GM10248 (cell line): Measurements from ENCODE around the gene FKBP14.

Source experiments
- CTCF ChIA-PET: fragments of 300-600 bp; sonication (Branson Sonifier 250); formaldehyde crosslinking; extraction: SDS; loops from one replicate; lab custom pipeline; 2021; ENCODE audit warnings: antibody characterized with exemption; lab: Yijun Ruan, JAX
- POLR2A ChIA-PET: fragments of 350-650 bp; sonication (Branson Sonifier 250); formaldehyde crosslinking; extraction: SDS; loops from one replicate; lab custom pipeline; 2020; ENCODE audit warnings: antibody characterized with exemption; lab: Yijun Ruan, JAX
- DNase-seq: peaks from one replicate; pipeline ENCODE4 v3.0.0; 2012; ENCODE audit errors: extremely low spot score
- TF ChIP-seq, protein P1 (sequence below): IDR thresholded peaks from 2 replicates; pipeline ENCODE4 v1.5.1; 2012; ENCODE audit warnings: mild to moderate bottlenecking, low read depth; ENCODE audit errors: extremely low read depth, missing control alignments, control extremely low read depth

Gene FKBP14

DNA sequence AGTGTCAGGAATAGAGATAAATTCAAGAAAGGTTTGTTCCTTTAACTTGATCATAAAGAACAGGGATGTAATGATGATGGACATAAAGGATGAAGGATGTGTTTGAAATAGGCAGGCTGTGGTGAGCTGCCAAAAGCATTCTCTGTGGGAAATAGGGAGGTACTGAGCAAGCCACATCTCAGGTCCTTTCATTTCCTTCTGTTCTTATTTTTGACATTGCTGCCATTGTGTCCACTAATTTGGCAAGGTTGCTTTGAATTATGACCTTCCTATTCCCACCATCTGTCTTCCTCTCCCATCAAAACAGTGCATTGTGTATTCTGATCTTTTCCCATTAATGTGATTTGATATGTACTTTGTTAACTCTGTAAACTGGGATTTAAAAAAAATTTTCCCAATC lies 46.4 kb downstream of the FKBP14 start:
- TF ChIP-seq, protein P1, sequence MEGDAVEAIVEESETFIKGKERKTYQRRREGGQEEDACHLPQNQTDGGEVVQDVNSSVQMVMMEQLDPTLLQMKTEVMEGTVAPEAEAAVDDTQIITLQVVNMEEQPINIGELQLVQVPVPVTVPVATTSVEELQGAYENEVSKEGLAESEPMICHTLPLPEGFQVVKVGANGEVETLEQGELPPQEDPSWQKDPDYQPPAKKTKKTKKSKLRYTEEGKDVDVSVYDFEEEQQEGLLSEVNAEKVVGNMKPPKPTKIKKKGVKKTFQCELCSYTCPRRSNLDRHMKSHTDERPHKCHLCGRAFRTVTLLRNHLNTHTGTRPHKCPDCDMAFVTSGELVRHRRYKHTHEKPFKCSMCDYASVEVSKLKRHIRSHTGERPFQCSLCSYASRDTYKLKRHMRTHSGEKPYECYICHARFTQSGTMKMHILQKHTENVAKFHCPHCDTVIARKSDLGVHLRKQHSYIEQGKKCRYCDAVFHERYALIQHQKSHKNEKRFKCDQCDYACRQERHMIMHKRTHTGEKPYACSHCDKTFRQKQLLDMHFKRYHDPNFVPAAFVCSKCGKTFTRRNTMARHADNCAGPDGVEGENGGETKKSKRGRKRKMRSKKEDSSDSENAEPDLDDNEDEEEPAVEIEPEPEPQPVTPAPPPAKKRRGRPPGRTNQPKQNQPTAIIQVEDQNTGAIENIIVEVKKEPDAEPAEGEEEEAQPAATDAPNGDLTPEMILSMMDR, result no peak
- POLR2A ChIA-PET, result no interaction called here
- CTCF ChIA-PET, result interaction anchor here (0.9 to 2.5 kb wide), 5 partner anchors 11 to 59 kb away, joined by 3 to 7 read pairs (median 4); no protein-coding TSS in a partner anchor
- DNase-seq, result no peak

- ChIA-PET CTCF (interaction anchor here (1.4 to 1.7 kb wide), 3 partner anchors 7 to 56 kb away, joined by 3 to 7 read pairs (median 7); no protein-coding TSS in a partner anchor), POLR2A (no interaction called here)
- no peak for DNase-seq
- TF ChIP-seq, protein P1, result no peak
Measured at GRCh38 chr7:29977886-29978651, 48.4 kb downstream of the FKBP14 start.

- TF ChIP-seq, protein P1, result no peak
- POLR2A ChIA-PET, result no interaction called here
- no peak for DNase-seq
- CTCF ChIA-PET, result interaction anchor here (1.0 to 1.7 kb wide), 7 partner anchors 8 to 85 kb away, joined by 3 to 7 read pairs (median 4); no protein-coding TSS in a partner anchor
Measured at GRCh38 chr7:29976673-29977415, 49.7 kb downstream of the FKBP14 start.

DNA sequence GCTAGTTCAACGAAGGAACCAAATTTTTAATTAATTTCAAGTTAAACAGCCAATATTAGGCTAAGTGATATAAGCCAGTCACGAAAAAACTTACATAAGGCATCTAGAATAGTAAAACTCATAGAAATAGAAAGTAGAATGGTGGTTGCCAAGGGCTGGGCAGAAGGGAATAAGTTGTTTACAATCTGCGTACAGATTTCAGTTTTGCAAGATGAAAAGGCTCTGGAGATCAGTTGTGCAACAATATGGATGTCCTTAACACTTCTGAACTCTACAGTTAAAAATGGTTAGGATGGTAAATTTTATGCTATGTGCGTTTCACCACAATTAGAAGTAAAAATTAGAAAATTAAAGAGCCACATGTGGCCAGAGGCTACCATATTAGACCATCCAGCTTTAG lies 50.2 kb downstream of the FKBP14 start:
- DNase-seq, result no peak
- CTCF ChIA-PET, result interaction anchor here (1.0 to 1.7 kb wide), 7 partner anchors 7 to 85 kb away, joined by 3 to 7 read pairs (median 4); no protein-coding TSS in a partner anchor
- TF ChIP-seq, protein P1, result no peak
- POLR2A ChIA-PET, result no interaction called here

DNA sequence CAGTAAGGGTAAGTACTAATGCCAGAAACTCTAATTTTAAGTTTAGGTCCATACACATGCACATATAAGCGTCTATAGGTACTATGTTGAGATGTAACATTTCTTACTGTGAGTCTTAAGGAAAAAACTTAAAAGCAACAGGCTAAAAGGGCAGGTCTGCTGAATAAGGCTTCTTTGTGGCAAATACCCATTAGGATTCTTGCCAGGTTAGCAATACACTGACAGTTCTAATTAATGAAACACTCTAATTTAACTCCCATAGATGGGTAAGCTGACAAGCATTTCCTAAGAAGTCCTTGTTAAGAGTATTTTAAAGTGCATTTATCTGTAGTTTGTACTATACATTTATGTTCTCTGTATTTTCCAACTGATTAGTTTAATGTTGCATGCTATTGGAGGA lies 50.9 kb downstream of the FKBP14 start:
- POLR2A ChIA-PET, result no interaction called here
- CTCF ChIA-PET, result interaction anchor here (0.8 to 1.4 kb wide), 3 partner anchors 10 to 55 kb away, joined by 3 to 4 read pairs (median 3); no protein-coding TSS in a partner anchor
- no peak for DNase-seq
- TF ChIP-seq, protein P1, result no peak

- TF ChIP-seq, protein P1, result no peak
- DNase-seq, result no peak
- CTCF ChIA-PET, result interaction anchor here (1.4 kb wide), 1 partner anchor 53 kb away, joined by 4 read pairs; no protein-coding TSS in a partner anchor
- POLR2A ChIA-PET, result no interaction called here
Measured at GRCh38 chr7:29974286-29974685, 52.2 kb downstream of the FKBP14 start.
